GM23338 (cell line): ENCODE measurements around the gene TRIM31. TPM values are rescaled to one million over a fixed set of nuclear protein-coding genes. Genes with fewer than 3 reads are reported as not detected.

Experiments used
- ATAC-seq: fragments of 200-7000 bp; cut with Tn5 transposase; 3 replicates; pipeline ENCODE4 v1.9.1; 2020
- DNase-seq: peaks from one replicate; pipeline ENCODE4 v3.0.0-alpha.2; 2015; ENCODE audit warnings: low spot score
- H2AFZ ChIP-seq: fragments of 200-600 bp; sonication (generic); 2 replicates; pipeline ENCODE4 v1.8.0; 2016; ENCODE audit warnings: antibody characterized with exemption, mild to moderate bottlenecking, moderate library complexity
- H3F3A ChIP-seq: fragments of 200-600 bp; sonication (generic); replicated peaks from 2 replicates; pipeline ENCODE4 v1.8.0; 2017; ENCODE audit warnings: antibody characterized with exemption, mixed run types, low read depth
- H3K27ac ChIP-seq: fragments of 200-600 bp; sonication (generic); 2 replicates; pipeline ENCODE4 v1.6.1; 2016; ENCODE audit warnings: low read depth
- H3K27me3 ChIP-seq: fragments of 200-600 bp; sonication (generic); 2 replicates; pipeline ENCODE4 v1.8.0; 2016; ENCODE audit warnings: mild to moderate bottlenecking, mixed run types, moderate library complexity; ENCODE audit not compliant: insufficient read depth
- H3K36me3 ChIP-seq: fragments of 200-600 bp; sonication (generic); 2 replicates; pipeline ENCODE4 v1.8.0; 2016; ENCODE audit warnings: mild to moderate bottlenecking; ENCODE audit not compliant: insufficient read depth
- H3K4me1 ChIP-seq: fragments of 200-600 bp; sonication (generic); 2 replicates; pipeline ENCODE4 v1.8.0; 2016; ENCODE audit warnings: mild to moderate bottlenecking, moderate library complexity; ENCODE audit not compliant: insufficient read depth
- H3K4me2 ChIP-seq: fragments of 200-600 bp; sonication (generic); 2 replicates; pipeline ENCODE4 v1.7.1; 2017; ENCODE audit warnings: mixed run types
- H3K4me3 ChIP-seq: fragments of 200-600 bp; sonication (generic); 2 replicates; pipeline ENCODE4 v1.6.1; 2016; ENCODE audit warnings: mixed run types
- H3K79me2 ChIP-seq: fragments of 200-600 bp; sonication (generic); replicated peaks from 2 replicates; pipeline ENCODE4 v1.8.0; 2017; ENCODE audit warnings: mild to moderate bottlenecking; ENCODE audit not compliant: insufficient read depth
- H3K9me2 ChIP-seq: fragments of 200-600 bp; sonication (generic); 2 replicates; pipeline ENCODE4 v1.8.0; 2017; ENCODE audit not compliant: insufficient read depth
- H4K20me1 ChIP-seq: fragments of 200-600 bp; sonication (generic); replicated peaks from 2 replicates; pipeline ENCODE4 v1.8.0; 2017; ENCODE audit warnings: mild to moderate bottlenecking; ENCODE audit not compliant: insufficient read depth
- H3K27ac Mint-ChIP-seq: 2 replicates; pipeline ENCODE4 v1.8.0; 2020; ENCODE audit warnings: inconsistent platforms, mild to moderate bottlenecking, moderate library complexity, mixed read lengths
- H3K27me3 Mint-ChIP-seq: 3 replicates; pipeline ENCODE4 v1.8.0; 2022; ENCODE audit warnings: low read depth, mild to moderate bottlenecking, moderate library complexity, mixed read lengths, inconsistent platforms; ENCODE audit not compliant: insufficient read depth, poor library complexity
- H3K36me3 Mint-ChIP-seq: 3 replicates; pipeline ENCODE4 v1.8.0; 2021; ENCODE audit warnings: low read depth, mild to moderate bottlenecking, inconsistent platforms, moderate library complexity, mixed read lengths
- H3K4me1 Mint-ChIP-seq: 3 replicates; pipeline ENCODE4 v1.8.0; 2020; ENCODE audit warnings: mild to moderate bottlenecking, inconsistent platforms, mixed read lengths
- H3K4me3 Mint-ChIP-seq: 3 replicates; pipeline ENCODE4 v1.8.0; 2021; ENCODE audit warnings: moderate library complexity, mild to moderate bottlenecking, inconsistent platforms, mixed read lengths
- H3K9me3 Mint-ChIP-seq: 3 replicates; pipeline ENCODE4 v1.8.0; 2020; ENCODE audit warnings: moderate library complexity, mild to moderate bottlenecking, inconsistent platforms, mixed read lengths
- CREB1 ChIP-seq: fragments of 250-450 bp; sonication (Bioruptor Pico); IDR thresholded peaks from 2 replicates; pipeline ENCODE4 v1.5.0; 2020; ENCODE audit warnings: low read depth, mild to moderate bottlenecking, moderate library complexity
- EZH2 ChIP-seq: fragments of 200-600 bp; sonication (generic); IDR thresholded peaks from one replicate; pipeline ENCODE4 v1.8.0; 2017; ENCODE audit warnings: antibody characterized with exemption, mild to moderate bottlenecking, low read depth; ENCODE audit not compliant: unreplicated experiment
- EZH2phosphoT487 ChIP-seq: fragments of 200-600 bp; sonication (generic); IDR thresholded peaks from one replicate; pipeline ENCODE4 v1.8.1; 2018; ENCODE audit warnings: antibody characterized with exemption; ENCODE audit not compliant: unreplicated experiment
- JUNB ChIP-seq: IDR thresholded peaks from one replicate; pipeline ENCODE4 v1.6.1; 2016; ENCODE audit warnings: antibody characterized with exemption; ENCODE audit not compliant: unreplicated experiment
- NANOG ChIP-seq: IDR thresholded peaks from 2 replicates; pipeline ENCODE4 v1.6.1; 2016; ENCODE audit warnings: antibody characterized with exemption, borderline replicate concordance
- POLR2AphosphoS5 ChIP-seq: IDR thresholded peaks from 2 replicates; pipeline ENCODE4 v1.6.1; 2016; ENCODE audit warnings: antibody characterized with exemption, low read depth
- STAT1 ChIP-seq: IDR thresholded peaks from one replicate; pipeline ENCODE4 v1.6.1; 2016; ENCODE audit warnings: antibody characterized with exemption; ENCODE audit not compliant: unreplicated experiment
- ZNF114 ChIP-seq: fragments of 250-450 bp; sonication (Bioruptor Pico); IDR thresholded peaks from 2 replicates; pipeline ENCODE4 v1.5.0; 2020; ENCODE audit warnings: mild to moderate bottlenecking, moderate library complexity
- ZNF331 ChIP-seq: fragments of 250-450 bp; sonication (Bioruptor Pico); IDR thresholded peaks from 2 replicates; pipeline ENCODE4 v1.5.0; 2020; ENCODE audit warnings: low read depth, mild to moderate bottlenecking, moderate library complexity
- polyA plus RNA-seq: library from polyadenylated mRNA; unstranded; fragments of >200 nt; fragmentation: Nextera tagmentation; extraction: Ambion mirVana; gene quantifications from 2 replicates; pipeline ENCODE4 v1.2.1, GENCODE V29; 2016
- total RNA-seq: library from RNA; depleted of rRNA; stranded (reverse); fragments of >200 nt; shearing (Covaris generic); gene quantifications from 2 replicates; pipeline ENCODE4 v1.2.3, GENCODE V29; 2014
- TF ChIP-seq, protein P1 (sequence below): IDR thresholded peaks from one replicate; pipeline ENCODE4 v1.6.1; 2018; ENCODE audit warnings: antibody characterized with exemption; ENCODE audit not compliant: unreplicated experiment
- TF ChIP-seq, protein P2 (sequence below): IDR thresholded peaks from 2 replicates; pipeline ENCODE4 v1.6.1; 2016; ENCODE audit warnings: antibody characterized with exemption
- TF ChIP-seq, protein P3 (sequence below), 2 experiments: fragments of 200-600 bp in 1 of 2; sonication (generic) in 1 of 2; conservative IDR thresholded peaks; 2 replicates each; pipeline versions ENCODE4 v1.5.1 to v1.6.1; 2016 to 2017; ENCODE audit warnings: antibody characterized with exemption in 2 of 2, low read depth in 2 of 2, mild to moderate bottlenecking in 2 of 2, moderate library complexity in 1 of 2
- TF ChIP-seq, protein P4 (sequence below): fragments of 250-450 bp; sonication (Bioruptor Pico); IDR thresholded peaks from 2 replicates; pipeline ENCODE4 v1.5.0; 2020; ENCODE audit warnings: mild to moderate bottlenecking, moderate library complexity

The TRIM31 gene
- total and polyA plus RNA-seq, 2 experiments from 2014 or later: 0.26 TPM; not detected in 1

DNA sequence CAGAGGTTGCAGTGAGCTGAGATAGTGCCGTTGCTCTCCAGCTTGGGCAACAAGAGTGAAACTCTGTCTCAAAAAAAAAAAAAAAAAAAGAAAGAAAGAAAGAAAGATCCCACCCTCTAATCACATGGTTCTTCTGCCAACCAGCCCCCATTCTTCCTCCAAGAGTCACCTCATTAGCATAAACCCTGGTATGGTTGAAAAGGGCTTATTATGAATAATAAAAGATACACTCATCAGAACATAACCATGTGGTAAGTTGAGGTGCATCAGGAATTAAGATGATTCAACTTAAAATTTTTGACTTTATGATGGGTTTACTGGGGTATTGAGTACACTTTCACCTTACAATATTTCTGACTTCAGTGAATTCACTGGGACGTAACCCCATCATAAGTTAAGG is 22.3 kb upstream of the TRIM31 start:
- Histone ChIP-seq H3K36me3 (no peaks in the 10 kb centered on the region), H3K4me3 (no peak overlapping the region), H3K4me2 (no peak overlapping the region), H3K4me1 (no peaks in the 10 kb centered on the region), H2AFZ (no peak overlapping the region), H3K27ac (no peak overlapping the region), H3F3A (no peaks in the 10 kb centered on the region), H3K9me2 (no peaks in the 10 kb centered on the region), H3K79me2 (no peaks in the 10 kb centered on the region), H4K20me1 (no peaks in the 10 kb centered on the region), H3K27me3 (peaks cover 27% of the 10 kb centered on the region)
- no peaks in the 10 kb centered on the region for H3K9me3 Mint-ChIP-seq
- H3K36me3 Mint-ChIP-seq: no peaks in the 10 kb centered on the region
- no peak overlapping the region for H3K27ac Mint-ChIP-seq
- no peak overlapping the region for H3K4me3 Mint-ChIP-seq
- no peak for DNase-seq
- peaks cover 3% of the 10 kb centered on the region; the same call in 2 of the 3 replicates for H3K4me1 Mint-ChIP-seq
- TF ChIP-seq ZNF114 (CRISPR knock-in tag): no peak
- TF ChIP-seq, protein P1, sequence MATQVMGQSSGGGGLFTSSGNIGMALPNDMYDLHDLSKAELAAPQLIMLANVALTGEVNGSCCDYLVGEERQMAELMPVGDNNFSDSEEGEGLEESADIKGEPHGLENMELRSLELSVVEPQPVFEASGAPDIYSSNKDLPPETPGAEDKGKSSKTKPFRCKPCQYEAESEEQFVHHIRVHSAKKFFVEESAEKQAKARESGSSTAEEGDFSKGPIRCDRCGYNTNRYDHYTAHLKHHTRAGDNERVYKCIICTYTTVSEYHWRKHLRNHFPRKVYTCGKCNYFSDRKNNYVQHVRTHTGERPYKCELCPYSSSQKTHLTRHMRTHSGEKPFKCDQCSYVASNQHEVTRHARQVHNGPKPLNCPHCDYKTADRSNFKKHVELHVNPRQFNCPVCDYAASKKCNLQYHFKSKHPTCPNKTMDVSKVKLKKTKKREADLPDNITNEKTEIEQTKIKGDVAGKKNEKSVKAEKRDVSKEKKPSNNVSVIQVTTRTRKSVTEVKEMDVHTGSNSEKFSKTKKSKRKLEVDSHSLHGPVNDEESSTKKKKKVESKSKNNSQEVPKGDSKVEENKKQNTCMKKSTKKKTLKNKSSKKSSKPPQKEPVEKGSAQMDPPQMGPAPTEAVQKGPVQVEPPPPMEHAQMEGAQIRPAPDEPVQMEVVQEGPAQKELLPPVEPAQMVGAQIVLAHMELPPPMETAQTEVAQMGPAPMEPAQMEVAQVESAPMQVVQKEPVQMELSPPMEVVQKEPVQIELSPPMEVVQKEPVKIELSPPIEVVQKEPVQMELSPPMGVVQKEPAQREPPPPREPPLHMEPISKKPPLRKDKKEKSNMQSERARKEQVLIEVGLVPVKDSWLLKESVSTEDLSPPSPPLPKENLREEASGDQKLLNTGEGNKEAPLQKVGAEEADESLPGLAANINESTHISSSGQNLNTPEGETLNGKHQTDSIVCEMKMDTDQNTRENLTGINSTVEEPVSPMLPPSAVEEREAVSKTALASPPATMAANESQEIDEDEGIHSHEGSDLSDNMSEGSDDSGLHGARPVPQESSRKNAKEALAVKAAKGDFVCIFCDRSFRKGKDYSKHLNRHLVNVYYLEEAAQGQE: no peak
- no peak for TF ChIP-seq EZH2phosphoT487
- TF ChIP-seq NANOG: no peak
- no peak for TF ChIP-seq POLR2AphosphoS5
- TF ChIP-seq CREB1: no peak
- no peak for TF ChIP-seq JUNB
- TF ChIP-seq, protein P2, sequence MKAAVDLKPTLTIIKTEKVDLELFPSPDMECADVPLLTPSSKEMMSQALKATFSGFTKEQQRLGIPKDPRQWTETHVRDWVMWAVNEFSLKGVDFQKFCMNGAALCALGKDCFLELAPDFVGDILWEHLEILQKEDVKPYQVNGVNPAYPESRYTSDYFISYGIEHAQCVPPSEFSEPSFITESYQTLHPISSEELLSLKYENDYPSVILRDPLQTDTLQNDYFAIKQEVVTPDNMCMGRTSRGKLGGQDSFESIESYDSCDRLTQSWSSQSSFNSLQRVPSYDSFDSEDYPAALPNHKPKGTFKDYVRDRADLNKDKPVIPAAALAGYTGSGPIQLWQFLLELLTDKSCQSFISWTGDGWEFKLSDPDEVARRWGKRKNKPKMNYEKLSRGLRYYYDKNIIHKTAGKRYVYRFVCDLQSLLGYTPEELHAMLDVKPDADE: no peak
- TF ChIP-seq, protein P3, sequence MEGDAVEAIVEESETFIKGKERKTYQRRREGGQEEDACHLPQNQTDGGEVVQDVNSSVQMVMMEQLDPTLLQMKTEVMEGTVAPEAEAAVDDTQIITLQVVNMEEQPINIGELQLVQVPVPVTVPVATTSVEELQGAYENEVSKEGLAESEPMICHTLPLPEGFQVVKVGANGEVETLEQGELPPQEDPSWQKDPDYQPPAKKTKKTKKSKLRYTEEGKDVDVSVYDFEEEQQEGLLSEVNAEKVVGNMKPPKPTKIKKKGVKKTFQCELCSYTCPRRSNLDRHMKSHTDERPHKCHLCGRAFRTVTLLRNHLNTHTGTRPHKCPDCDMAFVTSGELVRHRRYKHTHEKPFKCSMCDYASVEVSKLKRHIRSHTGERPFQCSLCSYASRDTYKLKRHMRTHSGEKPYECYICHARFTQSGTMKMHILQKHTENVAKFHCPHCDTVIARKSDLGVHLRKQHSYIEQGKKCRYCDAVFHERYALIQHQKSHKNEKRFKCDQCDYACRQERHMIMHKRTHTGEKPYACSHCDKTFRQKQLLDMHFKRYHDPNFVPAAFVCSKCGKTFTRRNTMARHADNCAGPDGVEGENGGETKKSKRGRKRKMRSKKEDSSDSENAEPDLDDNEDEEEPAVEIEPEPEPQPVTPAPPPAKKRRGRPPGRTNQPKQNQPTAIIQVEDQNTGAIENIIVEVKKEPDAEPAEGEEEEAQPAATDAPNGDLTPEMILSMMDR (conservative IDR thresholded peaks at IDR 0.05; ENCODE audit: low read depth in 2 of 2): no peak
- no peak for TF ChIP-seq STAT1
- TF ChIP-seq EZH2: no peak
- TF ChIP-seq, protein P4, sequence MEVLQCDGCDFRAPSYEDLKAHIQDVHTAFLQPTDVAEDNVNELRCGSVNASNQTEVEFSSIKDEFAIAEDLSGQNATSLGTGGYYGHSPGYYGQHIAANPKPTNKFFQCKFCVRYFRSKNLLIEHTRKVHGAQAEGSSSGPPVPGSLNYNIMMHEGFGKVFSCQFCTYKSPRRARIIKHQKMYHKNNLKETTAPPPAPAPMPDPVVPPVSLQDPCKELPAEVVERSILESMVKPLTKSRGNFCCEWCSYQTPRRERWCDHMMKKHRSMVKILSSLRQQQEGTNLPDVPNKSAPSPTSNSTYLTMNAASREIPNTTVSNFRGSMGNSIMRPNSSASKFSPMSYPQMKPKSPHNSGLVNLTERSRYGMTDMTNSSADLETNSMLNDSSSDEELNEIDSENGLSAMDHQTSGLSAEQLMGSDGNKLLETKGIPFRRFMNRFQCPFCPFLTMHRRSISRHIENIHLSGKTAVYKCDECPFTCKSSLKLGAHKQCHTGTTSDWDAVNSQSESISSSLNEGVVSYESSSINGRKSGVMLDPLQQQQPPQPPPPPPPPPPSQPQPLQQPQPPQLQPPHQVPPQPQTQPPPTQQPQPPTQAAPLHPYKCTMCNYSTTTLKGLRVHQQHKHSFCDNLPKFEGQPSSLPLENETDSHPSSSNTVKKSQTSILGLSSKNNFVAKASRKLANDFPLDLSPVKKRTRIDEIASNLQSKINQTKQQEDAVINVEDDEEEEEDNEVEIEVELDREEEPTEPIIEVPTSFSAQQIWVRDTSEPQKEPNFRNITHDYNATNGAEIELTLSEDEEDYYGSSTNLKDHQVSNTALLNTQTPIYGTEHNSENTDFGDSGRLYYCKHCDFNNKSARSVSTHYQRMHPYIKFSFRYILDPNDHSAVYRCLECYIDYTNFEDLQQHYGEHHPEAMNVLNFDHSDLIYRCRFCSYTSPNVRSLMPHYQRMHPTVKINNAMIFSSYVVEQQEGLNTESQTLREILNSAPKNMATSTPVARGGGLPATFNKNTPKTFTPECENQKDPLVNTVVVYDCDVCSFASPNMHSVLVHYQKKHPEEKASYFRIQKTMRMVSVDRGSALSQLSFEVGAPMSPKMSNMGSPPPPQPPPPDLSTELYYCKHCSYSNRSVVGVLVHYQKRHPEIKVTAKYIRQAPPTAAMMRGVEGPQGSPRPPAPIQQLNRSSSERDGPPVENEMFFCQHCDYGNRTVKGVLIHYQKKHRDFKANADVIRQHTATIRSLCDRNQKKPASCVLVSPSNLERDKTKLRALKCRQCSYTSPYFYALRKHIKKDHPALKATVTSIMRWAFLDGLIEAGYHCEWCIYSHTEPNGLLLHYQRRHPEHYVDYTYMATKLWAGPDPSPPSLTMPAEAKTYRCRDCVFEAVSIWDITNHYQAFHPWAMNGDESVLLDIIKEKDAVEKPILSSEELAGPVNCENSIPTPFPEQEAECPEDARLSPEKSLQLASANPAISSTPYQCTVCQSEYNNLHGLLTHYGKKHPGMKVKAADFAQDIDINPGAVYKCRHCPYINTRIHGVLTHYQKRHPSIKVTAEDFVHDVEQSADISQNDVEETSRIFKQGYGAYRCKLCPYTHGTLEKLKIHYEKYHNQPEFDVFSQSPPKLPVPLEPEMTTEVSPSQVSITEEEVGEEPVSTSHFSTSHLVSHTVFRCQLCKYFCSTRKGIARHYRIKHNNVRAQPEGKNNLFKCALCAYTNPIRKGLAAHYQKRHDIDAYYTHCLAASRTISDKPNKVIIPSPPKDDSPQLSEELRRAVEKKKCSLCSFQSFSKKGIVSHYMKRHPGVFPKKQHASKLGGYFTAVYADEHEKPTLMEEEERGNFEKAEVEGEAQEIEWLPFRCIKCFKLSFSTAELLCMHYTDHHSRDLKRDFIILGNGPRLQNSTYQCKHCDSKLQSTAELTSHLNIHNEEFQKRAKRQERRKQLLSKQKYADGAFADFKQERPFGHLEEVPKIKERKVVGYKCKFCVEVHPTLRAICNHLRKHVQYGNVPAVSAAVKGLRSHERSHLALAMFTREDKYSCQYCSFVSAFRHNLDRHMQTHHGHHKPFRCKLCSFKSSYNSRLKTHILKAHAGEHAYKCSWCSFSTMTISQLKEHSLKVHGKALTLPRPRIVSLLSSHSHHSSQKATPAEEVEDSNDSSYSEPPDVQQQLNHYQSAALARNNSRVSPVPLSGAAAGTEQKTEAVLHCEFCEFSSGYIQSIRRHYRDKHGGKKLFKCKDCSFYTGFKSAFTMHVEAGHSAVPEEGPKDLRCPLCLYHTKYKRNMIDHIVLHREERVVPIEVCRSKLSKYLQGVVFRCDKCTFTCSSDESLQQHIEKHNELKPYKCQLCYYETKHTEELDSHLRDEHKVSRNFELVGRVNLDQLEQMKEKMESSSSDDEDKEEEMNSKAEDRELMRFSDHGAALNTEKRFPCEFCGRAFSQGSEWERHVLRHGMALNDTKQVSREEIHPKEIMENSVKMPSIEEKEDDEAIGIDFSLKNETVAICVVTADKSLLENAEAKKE (CRISPR knock-in tag): no peak
- no peak for TF ChIP-seq ZNF331 (CRISPR knock-in tag)
- no peak for ATAC-seq
- peaks cover 10% of the 10 kb centered on the region for H3K27me3 Mint-ChIP-seq
